ENCODE data around the gene GOLGA1.

Gene GOLGA1

GRCh38 chr9:124831642-124832364, 109.1 kb downstream of the GOLGA1 start:
- no peaks in the 10 kb centered on the region for H3K9me3 ChIP-seq (ENCODE audit: control insufficient read depth, insufficient read depth, low read length)
- no peaks in the 10 kb centered on the region for H3K36me3 ChIP-seq (ENCODE audit: insufficient read depth, low read length)
- peaks cover 7% of the 10 kb centered on the region for H3K4me1 ChIP-seq (ENCODE audit: insufficient read depth, low read length)
- H3K9ac ChIP-seq (ENCODE audit: low read depth, low read length), result no peak overlapping the region

- Histone ChIP-seq H3K4me1 (ENCODE audit: insufficient read depth, low read length) (peaks cover 7% of the 10 kb centered on the region), H3K9me3 (ENCODE audit: control insufficient read depth, insufficient read depth, low read length) (no peaks in the 10 kb centered on the region), H3K9ac (ENCODE audit: low read depth, low read length) (no peak overlapping the region), H3K36me3 (ENCODE audit: insufficient read depth, low read length) (no peaks in the 10 kb centered on the region)
Observed at GRCh38 chr9:124830593-124830992, 110.3 kb downstream of the GOLGA1 start.

- Histone ChIP-seq H3K36me3 (ENCODE audit: insufficient read depth, low read length) (no peaks in the 10 kb centered on the region), H3K9ac (ENCODE audit: low read depth, low read length) (no peak overlapping the region), H3K9me3 (ENCODE audit: control insufficient read depth, insufficient read depth, low read length) (no peaks in the 10 kb centered on the region), H3K4me1 (ENCODE audit: insufficient read depth, low read length) (peaks cover 7% of the 10 kb centered on the region)
Observed at GRCh38 chr9:124829334-124829669, 111.6 kb downstream of the GOLGA1 start.

- Histone ChIP-seq H3K9ac (ENCODE audit: low read depth, low read length) (no peak overlapping the region), H3K9me3 (ENCODE audit: control insufficient read depth, insufficient read depth, low read length) (no peaks in the 10 kb centered on the region)
Observed at GRCh38 chr9:124828489-124829333, 112.2 kb downstream of the GOLGA1 start.

More at GRCh38 chr9:124828489-124829333, 112.2 kb downstream of the GOLGA1 start:
- H3K4me1 ChIP-seq (ENCODE audit: insufficient read depth, low read length), result peaks cover 7% of the 10 kb centered on the region
- H3K36me3 ChIP-seq (ENCODE audit: insufficient read depth, low read length), result no peaks in the 10 kb centered on the region
